SU-DHL-6 (cell line): ENCODE measurements around the gene RNF144B.

Experiments used
- EZH2phosphoT487 ChIP-seq: fragments of 200-600 bp; sonication (generic), shearing (Covaris generic); conservative IDR thresholded peaks from 2 replicates; pipeline ENCODE4 v1.6.1; 2018; ENCODE audit warnings: mild to moderate bottlenecking, antibody characterized with exemption, low read length, moderate library complexity, mixed read lengths
- TF ChIP-seq, protein P1 (sequence below): fragments of 200-600 bp; sonication (generic); IDR thresholded peaks from one replicate; pipeline ENCODE4 v1.5.1; 2017; ENCODE audit warnings: antibody characterized with exemption, mild to moderate bottlenecking, low read length, moderate library complexity; ENCODE audit not compliant: insufficient read depth, poor library complexity, severe bottlenecking

GRCh38 chr6:18368277-18369105, 18.7 kb upstream of the RNF144B start:
- TF ChIP-seq, protein P1, sequence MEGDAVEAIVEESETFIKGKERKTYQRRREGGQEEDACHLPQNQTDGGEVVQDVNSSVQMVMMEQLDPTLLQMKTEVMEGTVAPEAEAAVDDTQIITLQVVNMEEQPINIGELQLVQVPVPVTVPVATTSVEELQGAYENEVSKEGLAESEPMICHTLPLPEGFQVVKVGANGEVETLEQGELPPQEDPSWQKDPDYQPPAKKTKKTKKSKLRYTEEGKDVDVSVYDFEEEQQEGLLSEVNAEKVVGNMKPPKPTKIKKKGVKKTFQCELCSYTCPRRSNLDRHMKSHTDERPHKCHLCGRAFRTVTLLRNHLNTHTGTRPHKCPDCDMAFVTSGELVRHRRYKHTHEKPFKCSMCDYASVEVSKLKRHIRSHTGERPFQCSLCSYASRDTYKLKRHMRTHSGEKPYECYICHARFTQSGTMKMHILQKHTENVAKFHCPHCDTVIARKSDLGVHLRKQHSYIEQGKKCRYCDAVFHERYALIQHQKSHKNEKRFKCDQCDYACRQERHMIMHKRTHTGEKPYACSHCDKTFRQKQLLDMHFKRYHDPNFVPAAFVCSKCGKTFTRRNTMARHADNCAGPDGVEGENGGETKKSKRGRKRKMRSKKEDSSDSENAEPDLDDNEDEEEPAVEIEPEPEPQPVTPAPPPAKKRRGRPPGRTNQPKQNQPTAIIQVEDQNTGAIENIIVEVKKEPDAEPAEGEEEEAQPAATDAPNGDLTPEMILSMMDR: no peak
- TF ChIP-seq EZH2phosphoT487: no peak
